ENCODE results near the gene ANGPTL1.

DNA sequence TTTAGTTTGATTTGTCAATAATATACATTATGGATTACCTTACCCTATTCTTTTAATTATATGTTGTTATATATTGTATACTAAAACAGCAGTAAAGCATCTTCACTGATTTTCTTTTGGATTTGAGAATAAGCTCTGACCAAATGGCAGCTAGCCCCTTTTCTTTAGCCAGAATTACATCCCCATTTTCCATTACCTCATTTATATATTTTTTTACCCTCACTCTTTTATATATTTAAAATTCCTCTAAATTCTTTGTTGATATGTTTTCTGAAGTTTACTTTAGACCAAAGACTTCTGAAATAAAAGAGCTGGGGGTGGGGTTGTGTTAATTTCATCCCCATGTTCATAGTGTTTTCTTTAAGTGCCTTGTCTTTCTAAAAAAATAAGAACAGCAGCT, 24.6 kb downstream of the ANGPTL1 start:
- TF ChIP-seq, protein P1, sequence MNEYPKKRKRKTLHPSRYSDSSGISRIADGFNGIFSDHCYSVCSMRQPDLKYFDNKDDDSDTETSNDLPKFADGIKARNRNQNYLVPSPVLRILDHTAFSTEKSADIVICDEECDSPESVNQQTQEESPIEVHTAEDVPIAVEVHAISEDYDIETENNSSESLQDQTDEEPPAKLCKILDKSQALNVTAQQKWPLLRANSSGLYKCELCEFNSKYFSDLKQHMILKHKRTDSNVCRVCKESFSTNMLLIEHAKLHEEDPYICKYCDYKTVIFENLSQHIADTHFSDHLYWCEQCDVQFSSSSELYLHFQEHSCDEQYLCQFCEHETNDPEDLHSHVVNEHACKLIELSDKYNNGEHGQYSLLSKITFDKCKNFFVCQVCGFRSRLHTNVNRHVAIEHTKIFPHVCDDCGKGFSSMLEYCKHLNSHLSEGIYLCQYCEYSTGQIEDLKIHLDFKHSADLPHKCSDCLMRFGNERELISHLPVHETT (tag by site-specific recombination; IDR thresholded peaks at IDR 0.05): no peak
- TF ChIP-seq, protein P2, sequence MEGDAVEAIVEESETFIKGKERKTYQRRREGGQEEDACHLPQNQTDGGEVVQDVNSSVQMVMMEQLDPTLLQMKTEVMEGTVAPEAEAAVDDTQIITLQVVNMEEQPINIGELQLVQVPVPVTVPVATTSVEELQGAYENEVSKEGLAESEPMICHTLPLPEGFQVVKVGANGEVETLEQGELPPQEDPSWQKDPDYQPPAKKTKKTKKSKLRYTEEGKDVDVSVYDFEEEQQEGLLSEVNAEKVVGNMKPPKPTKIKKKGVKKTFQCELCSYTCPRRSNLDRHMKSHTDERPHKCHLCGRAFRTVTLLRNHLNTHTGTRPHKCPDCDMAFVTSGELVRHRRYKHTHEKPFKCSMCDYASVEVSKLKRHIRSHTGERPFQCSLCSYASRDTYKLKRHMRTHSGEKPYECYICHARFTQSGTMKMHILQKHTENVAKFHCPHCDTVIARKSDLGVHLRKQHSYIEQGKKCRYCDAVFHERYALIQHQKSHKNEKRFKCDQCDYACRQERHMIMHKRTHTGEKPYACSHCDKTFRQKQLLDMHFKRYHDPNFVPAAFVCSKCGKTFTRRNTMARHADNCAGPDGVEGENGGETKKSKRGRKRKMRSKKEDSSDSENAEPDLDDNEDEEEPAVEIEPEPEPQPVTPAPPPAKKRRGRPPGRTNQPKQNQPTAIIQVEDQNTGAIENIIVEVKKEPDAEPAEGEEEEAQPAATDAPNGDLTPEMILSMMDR (tag by site-specific recombination; IDR thresholded peaks at IDR 0.05): no peak
- TF ChIP-seq YY1 (tag by site-specific recombination; IDR thresholded peaks at IDR 0.05) (no peak), IKZF3 (tag by site-specific recombination; IDR thresholded peaks at IDR 0.05) (no peak), ZNF629 (tag by site-specific recombination; IDR thresholded peaks at IDR 0.05) (no peak), ZNF747 (tag by site-specific recombination; IDR thresholded peaks at IDR 0.05) (no peak)
- TF ChIP-seq, protein P3, sequence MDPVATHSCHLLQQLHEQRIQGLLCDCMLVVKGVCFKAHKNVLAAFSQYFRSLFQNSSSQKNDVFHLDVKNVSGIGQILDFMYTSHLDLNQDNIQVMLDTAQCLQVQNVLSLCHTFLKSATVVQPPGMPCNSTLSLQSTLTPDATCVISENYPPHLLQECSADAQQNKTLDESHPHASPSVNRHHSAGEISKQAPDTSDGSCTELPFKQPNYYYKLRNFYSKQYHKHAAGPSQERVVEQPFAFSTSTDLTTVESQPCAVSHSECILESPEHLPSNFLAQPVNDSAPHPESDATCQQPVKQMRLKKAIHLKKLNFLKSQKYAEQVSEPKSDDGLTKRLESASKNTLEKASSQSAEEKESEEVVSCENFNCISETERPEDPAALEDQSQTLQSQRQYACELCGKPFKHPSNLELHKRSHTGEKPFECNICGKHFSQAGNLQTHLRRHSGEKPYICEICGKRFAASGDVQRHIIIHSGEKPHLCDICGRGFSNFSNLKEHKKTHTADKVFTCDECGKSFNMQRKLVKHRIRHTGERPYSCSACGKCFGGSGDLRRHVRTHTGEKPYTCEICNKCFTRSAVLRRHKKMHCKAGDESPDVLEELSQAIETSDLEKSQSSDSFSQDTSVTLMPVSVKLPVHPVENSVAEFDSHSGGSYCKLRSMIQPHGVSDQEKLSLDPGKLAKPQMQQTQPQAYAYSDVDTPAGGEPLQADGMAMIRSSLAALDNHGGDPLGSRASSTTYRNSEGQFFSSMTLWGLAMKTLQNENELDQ (tag by site-specific recombination; IDR thresholded peaks at IDR 0.05; ENCODE audit: low read depth): no peak

Measured in HEK293 (cell line).